ENCODE results near the gene PRF1.
"Not testable (repeated sequence)": the region's sequence is repeated elsewhere in the genome, so short reads cannot be mapped to it uniquely, and the experiment has no call there.

The PRF1 gene

GRCh38 chr10:70584909-70585544, 17.5 kb downstream of the PRF1 start:
- POLR2A ChIA-PET = interaction anchor here (0.6 to 2.1 kb wide), 3 partner anchors 9 to 72 kb away, joined by 3 to 9 read pairs (median 4); no protein-coding TSS in a partner anchor
- Histone ChIP-seq H3K27me3 (replicated peaks in 2 of 5; ENCODE audit: control insufficient read depth in 4 of 5, insufficient read depth in 5 of 5, low read length in 4 of 5) (no peaks in the 10 kb centered on the region), H3K4me3 (ENCODE audit: control insufficient read depth in 1 of 7, extremely low read depth in 1 of 7, insufficient read depth in 4 of 7, low read depth in 2 of 7, low read length in 6 of 7) (peak overlapping the region in 3 of 7 experiments; percentile 11 to 30 (median 12)), H3K4me1 (ENCODE audit: control extremely low read depth in 1 of 4, control insufficient read depth in 4 of 4, insufficient read depth in 4 of 4, low read length in 3 of 4) (peaks cover 12 to 72% (median 39%) of the 10 kb centered on the region in 4 experiments), H3K36me3 (ENCODE audit: control insufficient read depth in 4 of 4, insufficient read depth in 4 of 4, low read length in 3 of 4) (no peaks in the 10 kb centered on the region), H3K27ac (ENCODE audit: insufficient read depth in 1 of 2, low read depth in 1 of 2, low read length in 2 of 2, poor library complexity in 1 of 2, severe bottlenecking in 2 of 2) (no peak overlapping the region), H3K9me3 (ENCODE audit: control extremely low read depth in 1 of 5, control insufficient read depth in 4 of 5, insufficient read depth in 2 of 5, low read depth in 1 of 5, low read length in 4 of 5) (no peaks in the 10 kb centered on the region)
- CTCF ChIA-PET = interaction anchor here (0.8 to 1.5 kb wide), 6 partner anchors 10 to 92 kb away, joined by 3 to 6 read pairs (median 4); partner anchors contain the start of gene ADAMTS14
- whole genome bisulfite sequencing (ENCODE audit: insufficient coverage) = 6% methylated on average over 6 of the region's 7 CpGs
- peak; percentile 40 to 90 (median 83) for DNase-seq

GRCh38 chr10:70584366-70584765, 18.2 kb downstream of the PRF1 start:
- Histone ChIP-seq H3K4me3 (ENCODE audit: control insufficient read depth in 1 of 7, extremely low read depth in 1 of 7, insufficient read depth in 4 of 7, low read depth in 2 of 7, low read length in 6 of 7) (peak overlapping the region in 2 of 7 experiments; percentile 11 to 30), H3K4me1 (ENCODE audit: control extremely low read depth in 1 of 4, control insufficient read depth in 4 of 4, insufficient read depth in 4 of 4, low read length in 3 of 4) (peaks cover 11 to 72% (median 41%) of the 10 kb centered on the region in 4 experiments), H3K9me3 (ENCODE audit: control extremely low read depth in 1 of 5, control insufficient read depth in 4 of 5, insufficient read depth in 2 of 5, low read depth in 1 of 5, low read length in 4 of 5) (no peaks in the 10 kb centered on the region), H3K36me3 (ENCODE audit: control insufficient read depth in 4 of 4, insufficient read depth in 4 of 4, low read length in 3 of 4) (no peaks in the 10 kb centered on the region), H3K27ac (ENCODE audit: insufficient read depth in 1 of 2, low read depth in 1 of 2, low read length in 2 of 2, poor library complexity in 1 of 2, severe bottlenecking in 2 of 2) (no peak overlapping the region), H3K27me3 (replicated peaks in 2 of 5; ENCODE audit: control insufficient read depth in 4 of 5, insufficient read depth in 5 of 5, low read length in 4 of 5) (no peaks in the 10 kb centered on the region)
- POLR2A ChIA-PET = interaction anchor here (2.1 kb wide), 1 partner anchor 8 kb away, joined by 9 read pairs; no protein-coding TSS in a partner anchor
- CTCF ChIA-PET = interaction anchor here (0.9 to 1.4 kb wide), 3 partner anchors 23 to 88 kb away, joined by 3 to 5 read pairs (median 4); partner anchors contain the start of gene ADAMTS14
- 94% methylated on average over 10 of the region's 11 CpGs for WGBS (ENCODE audit: insufficient coverage)
- DNase-seq = no peak

GRCh38 chr10:70583669-70584037, 18.9 kb downstream of the PRF1 start:
- H3K27ac ChIP-seq (ENCODE audit: insufficient read depth in 1 of 2, low read depth in 1 of 2, low read length in 2 of 2, poor library complexity in 1 of 2, severe bottlenecking in 2 of 2) = no peak overlapping the region
- no peak overlapping the region for H3K4me3 ChIP-seq (ENCODE audit: control insufficient read depth in 1 of 7, extremely low read depth in 1 of 7, insufficient read depth in 4 of 7, low read depth in 2 of 7, low read length in 6 of 7)
- no peaks in the 10 kb centered on the region for H3K27me3 ChIP-seq (replicated peaks in 2 of 5; ENCODE audit: control insufficient read depth in 4 of 5, insufficient read depth in 5 of 5, low read length in 4 of 5)
- H3K36me3 ChIP-seq (ENCODE audit: control insufficient read depth in 4 of 4, insufficient read depth in 4 of 4, low read length in 3 of 4) = no peaks in the 10 kb centered on the region
- DNase-seq = no peak
- H3K4me1 ChIP-seq (ENCODE audit: control extremely low read depth in 1 of 4, control insufficient read depth in 4 of 4, insufficient read depth in 4 of 4, low read length in 3 of 4) = peaks cover 16 to 70% (median 42%) of the 10 kb centered on the region in 4 experiments
- WGBS (ENCODE audit: insufficient coverage) = 100% methylated on average over 1 of the region's 2 CpGs
- no peaks in the 10 kb centered on the region for H3K9me3 ChIP-seq (ENCODE audit: control extremely low read depth in 1 of 5, control insufficient read depth in 4 of 5, insufficient read depth in 2 of 5, low read depth in 1 of 5, low read length in 4 of 5)
- CTCF ChIA-PET = interaction anchor here (0.9 to 1.3 kb wide), 2 partner anchors 23 to 25 kb away, joined by 3 to 4 read pairs; no protein-coding TSS in a partner anchor
- POLR2A ChIA-PET = no interaction called here

GRCh38 chr10:70582793-70583668, 19.5 kb downstream of the PRF1 start:
- Histone ChIP-seq H3K27me3 (replicated peaks in 2 of 5; ENCODE audit: control insufficient read depth in 4 of 5, insufficient read depth in 5 of 5, low read length in 4 of 5) (no peaks in the 10 kb centered on the region), H3K27ac (ENCODE audit: insufficient read depth in 1 of 2, low read depth in 1 of 2, low read length in 2 of 2, poor library complexity in 1 of 2, severe bottlenecking in 2 of 2) (no peak overlapping the region), H3K4me3 (ENCODE audit: control insufficient read depth in 1 of 7, extremely low read depth in 1 of 7, insufficient read depth in 4 of 7, low read depth in 2 of 7, low read length in 6 of 7) (no peak overlapping the region), H3K4me1 (ENCODE audit: control extremely low read depth in 1 of 4, control insufficient read depth in 4 of 4, insufficient read depth in 4 of 4, low read length in 3 of 4) (peaks cover 18 to 70% (median 43%) of the 10 kb centered on the region in 4 experiments), H3K36me3 (ENCODE audit: control insufficient read depth in 4 of 4, insufficient read depth in 4 of 4, low read length in 3 of 4) (no peaks in the 10 kb centered on the region), H3K9me3 (ENCODE audit: control extremely low read depth in 1 of 5, control insufficient read depth in 4 of 5, insufficient read depth in 2 of 5, low read depth in 1 of 5, low read length in 4 of 5) (no peaks in the 10 kb centered on the region)
- WGBS (ENCODE audit: insufficient coverage) = over 99% methylated on average over 14 of the region's 19 CpGs
- ChIA-PET POLR2A (no interaction called here), CTCF (interaction anchor here (0.8 to 1.1 kb wide), 2 partner anchors 9 to 23 kb away, joined by 3 to 5 read pairs; no protein-coding TSS in a partner anchor)
- DNase-seq = no peak

- 93% methylated on average over 2 of the region's 5 CpGs for WGBS (ENCODE audit: insufficient coverage)
- POLR2A ChIA-PET; CTCF ChIA-PET; H3K27me3 ChIP-seq (replicated peaks in 2 of 5; ENCODE audit: control insufficient read depth in 4 of 5, insufficient read depth in 5 of 5, low read length in 4 of 5); DNase-seq; H3K36me3 ChIP-seq (ENCODE audit: control insufficient read depth in 4 of 4, insufficient read depth in 4 of 4, low read length in 3 of 4); H3K9me3 ChIP-seq (ENCODE audit: control extremely low read depth in 1 of 5, control insufficient read depth in 4 of 5, insufficient read depth in 2 of 5, low read depth in 1 of 5, low read length in 4 of 5); H3K4me3 ChIP-seq (ENCODE audit: control insufficient read depth in 1 of 7, extremely low read depth in 1 of 7, insufficient read depth in 4 of 7, low read depth in 2 of 7, low read length in 6 of 7); H3K27ac ChIP-seq (ENCODE audit: insufficient read depth in 1 of 2, low read depth in 1 of 2, low read length in 2 of 2, poor library complexity in 1 of 2, severe bottlenecking in 2 of 2): not testable (repeated sequence)
- H3K4me1 ChIP-seq (ENCODE audit: control extremely low read depth in 1 of 4, control insufficient read depth in 4 of 4, insufficient read depth in 4 of 4, low read length in 3 of 4) = peaks cover 31 to 74% (median 57%) of the 10 kb centered on the region in 4 experiments
Measured at GRCh38 chr10:70581176-70581575, 21.4 kb downstream of the PRF1 start.

- WGBS (ENCODE audit: insufficient coverage) = 90% methylated on average over 2 of the region's 3 CpGs
- H3K4me1 ChIP-seq (ENCODE audit: control extremely low read depth in 1 of 4, control insufficient read depth in 4 of 4, insufficient read depth in 4 of 4, low read length in 3 of 4) = peaks cover 32 to 69% (median 50%) of the 10 kb centered on the region in 4 experiments
Measured at GRCh38 chr10:70579234-70580002, 23.1 kb downstream of the PRF1 start.

More at GRCh38 chr10:70579234-70580002, 23.1 kb downstream of the PRF1 start:
- no peaks in the 10 kb centered on the region for H3K9me3 ChIP-seq (ENCODE audit: control extremely low read depth in 1 of 5, control insufficient read depth in 4 of 5, insufficient read depth in 2 of 5, low read depth in 1 of 5, low read length in 4 of 5)
- ChIA-PET POLR2A (no interaction called here), CTCF (interaction anchor here (0.5 to 1.7 kb wide), 6 partner anchors 12 to 524 kb away, joined by 3 to 6 read pairs (median 3); no protein-coding TSS in a partner anchor)
- peak in 2 of 3 donors; percentile 55 to 59 for DNase-seq
- H3K27me3 ChIP-seq (replicated peaks in 2 of 5; ENCODE audit: control insufficient read depth in 4 of 5, insufficient read depth in 5 of 5, low read length in 4 of 5) = no peaks in the 10 kb centered on the region
- H3K36me3 ChIP-seq (ENCODE audit: control insufficient read depth in 4 of 4, insufficient read depth in 4 of 4, low read length in 3 of 4) = no peaks in the 10 kb centered on the region
- H3K4me3 ChIP-seq (ENCODE audit: control insufficient read depth in 1 of 7, extremely low read depth in 1 of 7, insufficient read depth in 4 of 7, low read depth in 2 of 7, low read length in 6 of 7) = peak overlapping the region in 1 of 7 experiments; percentile 0
- peak overlapping the region in 1 of 2 experiments; percentile 45 for H3K27ac ChIP-seq (ENCODE audit: insufficient read depth in 1 of 2, low read depth in 1 of 2, low read length in 2 of 2, poor library complexity in 1 of 2, severe bottlenecking in 2 of 2)

All from common myeloid progenitor, CD34-positive (primary cell).